ENCODE data around the gene ABHD17B.

The ABHD17B gene

GRCh38 chr9:71891557-71892189 is 19.3 kb downstream of the ABHD17B start:
- TF ChIP-seq FOXM1 (IDR thresholded peaks at IDR 0.05; ENCODE audit: borderline replicate concordance, low read depth): no peak

- TF ChIP-seq TAF1 (IDR thresholded peaks at IDR 0.05; ENCODE audit: low read depth) (no peak), REST (IDR thresholded peaks at IDR 0.05; ENCODE audit: low read depth) (no peak), USF1 (IDR thresholded peaks at IDR 0.05) (no peak), ZBTB7A (IDR thresholded peaks at IDR 0.05; ENCODE audit: low read depth) (no peak), YY1 (IDR thresholded peaks at IDR 0.05; ENCODE audit: low read depth) (no peak), EGR1 (IDR thresholded peaks at IDR 0.05) (no peak), RAD21 (IDR thresholded peaks at IDR 0.05; ENCODE audit: low read depth) (no peak)
Measured at GRCh38 chr9:71890042-71890679, 20.8 kb downstream of the ABHD17B start.

GRCh38 chr9:71887362-71887761 is 23.6 kb downstream of the ABHD17B start:
- no peak for TF ChIP-seq CREB1 (IDR thresholded peaks at IDR 0.05; ENCODE audit: low read depth)
- TF ChIP-seq TEAD4 (IDR thresholded peaks at IDR 0.05): no peak

- no peak for TF ChIP-seq TAF1 (IDR thresholded peaks at IDR 0.05; ENCODE audit: low read depth)
- no peak for TF ChIP-seq MAX (IDR thresholded peaks at IDR 0.05)
- TF ChIP-seq FOXM1 (IDR thresholded peaks at IDR 0.05; ENCODE audit: borderline replicate concordance, low read depth): no peak
- no peak for TF ChIP-seq EP300 (IDR thresholded peaks at IDR 0.05; ENCODE audit: borderline replicate concordance)
Measured at GRCh38 chr9:71886541-71886940, 24.5 kb downstream of the ABHD17B start.

- TF ChIP-seq CEBPB (IDR thresholded peaks at IDR 0.05): no peak
- no peak for TF ChIP-seq TCF12 (IDR thresholded peaks at IDR 0.05; ENCODE audit: low read depth)
- TF ChIP-seq TEAD4 (IDR thresholded peaks at IDR 0.05): no peak
- no peak for TF ChIP-seq RAD21 (IDR thresholded peaks at IDR 0.05; ENCODE audit: low read depth)
- no peak for TF ChIP-seq EP300 (IDR thresholded peaks at IDR 0.05; ENCODE audit: borderline replicate concordance)
- no peak for TF ChIP-seq CREB1 (IDR thresholded peaks at IDR 0.05; ENCODE audit: low read depth)
- no peak for TF ChIP-seq EGR1 (IDR thresholded peaks at IDR 0.05)
- no peak for TF ChIP-seq REST (IDR thresholded peaks at IDR 0.05; ENCODE audit: low read depth)
- no peak for TF ChIP-seq ZBTB7A (IDR thresholded peaks at IDR 0.05; ENCODE audit: low read depth)
- TF ChIP-seq TAF1 (IDR thresholded peaks at IDR 0.05; ENCODE audit: low read depth): no peak
- TF ChIP-seq USF1 (IDR thresholded peaks at IDR 0.05): no peak
- no peak for TF ChIP-seq YY1 (IDR thresholded peaks at IDR 0.05; ENCODE audit: low read depth)
- TF ChIP-seq NFIC (IDR thresholded peaks at IDR 0.05): no peak
- TF ChIP-seq MAX (IDR thresholded peaks at IDR 0.05): no peak
- TF ChIP-seq FOXM1 (IDR thresholded peaks at IDR 0.05; ENCODE audit: borderline replicate concordance, low read depth): no peak
Measured at GRCh38 chr9:71886015-71886414, 25.0 kb downstream of the ABHD17B start.

GRCh38 chr9:71885467-71885866 is 25.5 kb downstream of the ABHD17B start:
- TF ChIP-seq TEAD4 (IDR thresholded peaks at IDR 0.05) (no peak), TCF12 (IDR thresholded peaks at IDR 0.05; ENCODE audit: low read depth) (no peak), MAX (IDR thresholded peaks at IDR 0.05) (no peak), RAD21 (IDR thresholded peaks at IDR 0.05; ENCODE audit: low read depth) (no peak), ZBTB7A (IDR thresholded peaks at IDR 0.05; ENCODE audit: low read depth) (no peak), CEBPB (IDR thresholded peaks at IDR 0.05) (no peak), CREB1 (IDR thresholded peaks at IDR 0.05; ENCODE audit: low read depth) (no peak), USF1 (IDR thresholded peaks at IDR 0.05) (no peak), REST (IDR thresholded peaks at IDR 0.05; ENCODE audit: low read depth) (no peak), TAF1 (IDR thresholded peaks at IDR 0.05; ENCODE audit: low read depth) (no peak), EP300 (IDR thresholded peaks at IDR 0.05; ENCODE audit: borderline replicate concordance) (no peak), NFIC (IDR thresholded peaks at IDR 0.05) (no peak), YY1 (IDR thresholded peaks at IDR 0.05; ENCODE audit: low read depth) (no peak), EGR1 (IDR thresholded peaks at IDR 0.05) (no peak), FOXM1 (IDR thresholded peaks at IDR 0.05; ENCODE audit: borderline replicate concordance, low read depth) (no peak)

All from Ishikawa (cell line).